HG02763 (cell line): ENCODE results near the gene SAFB2.

Experiments used
- ATAC-seq: cut with Tn5 transposase; IDR thresholded peaks from one replicate; pipeline ENCODE4 v1.9.1; 2021; ENCODE audit warnings: mild to moderate bottlenecking, moderate library complexity; ENCODE audit not compliant: unreplicated experiment

The SAFB2 gene

GRCh38 chr19:5585461-5586299 is 36.9 kb downstream of the SAFB2 start:
- ATAC-seq: no peak

- no peak for ATAC-seq
These were observed 42.4 kb downstream of the SAFB2 start for GRCh38 chr19:5580161-5580571.

DNA sequence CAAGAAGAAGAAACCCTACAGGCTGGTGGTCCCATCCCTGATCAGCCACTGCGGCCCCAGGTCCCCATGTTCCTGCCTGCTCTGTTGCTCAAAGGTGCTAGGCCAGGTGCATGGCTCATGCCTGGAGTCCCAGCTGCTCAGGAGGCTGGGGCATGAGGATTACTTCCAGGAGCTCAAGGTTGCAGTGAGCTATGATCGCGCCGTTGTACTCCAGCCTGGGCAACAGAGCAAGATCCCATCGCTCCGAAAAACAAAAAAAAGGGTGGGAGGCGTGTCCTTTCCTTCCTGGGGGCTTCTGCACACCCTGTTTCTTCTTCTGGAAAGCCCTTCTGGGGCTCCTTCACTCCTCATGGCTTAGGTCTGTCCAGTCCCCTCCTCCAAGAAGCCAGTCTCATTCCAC is 42.9 kb downstream of the SAFB2 start:
- ATAC-seq: no peak

- no peak for ATAC-seq
These were observed 43.3 kb downstream of the SAFB2 start for GRCh38 chr19:5579286-5579685.

- ATAC-seq: no peak
These were observed 44.3 kb downstream of the SAFB2 start for GRCh38 chr19:5578097-5578846.

DNA sequence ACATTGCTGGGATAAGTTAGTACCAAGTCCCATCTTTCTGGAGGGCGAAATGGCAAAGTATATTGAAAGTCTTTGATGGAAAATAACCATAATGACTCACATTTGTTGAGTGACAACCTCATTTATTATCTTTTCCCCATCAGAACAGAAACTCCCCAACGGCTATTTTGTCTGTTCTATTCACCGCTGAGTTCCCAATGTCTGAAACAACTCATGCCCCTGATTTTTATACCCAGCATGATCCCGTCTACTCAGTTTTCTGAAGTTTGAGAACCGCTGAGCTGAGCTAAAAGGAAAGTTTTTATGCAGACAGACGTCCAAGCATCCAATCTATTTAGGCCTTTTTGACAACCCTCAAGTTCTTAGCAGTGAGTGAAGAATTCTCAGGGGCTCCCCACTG is 47.0 kb downstream of the SAFB2 start:
- ATAC-seq: no peak

DNA sequence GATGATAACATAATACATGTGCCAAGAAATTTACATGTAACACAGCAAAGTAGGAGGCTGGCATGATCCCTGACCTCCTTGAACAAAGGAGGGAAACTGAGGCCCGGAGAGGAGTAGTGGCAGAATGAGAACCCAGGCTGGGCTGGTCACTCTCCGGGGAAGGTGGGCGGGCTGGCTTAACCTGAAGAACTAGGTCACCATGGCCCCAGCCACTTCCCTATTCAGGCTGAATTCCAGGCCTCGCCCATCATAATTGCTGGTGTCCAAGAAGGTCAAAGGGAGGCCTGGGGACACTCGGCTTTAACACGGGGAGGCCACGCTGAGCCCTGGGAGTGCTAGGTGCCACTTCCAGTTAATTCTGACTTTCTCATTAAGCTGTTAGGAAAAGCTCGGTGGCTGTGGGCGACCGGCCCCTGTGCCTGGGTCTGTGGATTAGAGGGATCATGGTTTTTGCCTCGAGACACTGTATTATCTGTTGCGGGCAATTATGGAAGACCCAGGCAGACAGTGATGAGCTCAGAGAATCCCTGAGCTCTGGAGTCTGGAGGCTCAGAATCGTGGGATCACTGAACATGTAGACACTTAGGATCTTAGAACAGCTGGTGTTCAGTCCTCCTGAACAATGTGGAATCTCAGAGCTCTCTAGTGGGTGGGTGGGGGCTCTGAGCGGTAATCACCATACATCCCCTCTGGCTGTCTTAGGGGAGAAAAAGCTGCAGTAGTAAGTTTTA is 49.9 kb downstream of the SAFB2 start:
- no peak for ATAC-seq

- ATAC-seq: no peak
These were observed 50.8 kb downstream of the SAFB2 start for GRCh38 chr19:5571777-5572176.

DNA sequence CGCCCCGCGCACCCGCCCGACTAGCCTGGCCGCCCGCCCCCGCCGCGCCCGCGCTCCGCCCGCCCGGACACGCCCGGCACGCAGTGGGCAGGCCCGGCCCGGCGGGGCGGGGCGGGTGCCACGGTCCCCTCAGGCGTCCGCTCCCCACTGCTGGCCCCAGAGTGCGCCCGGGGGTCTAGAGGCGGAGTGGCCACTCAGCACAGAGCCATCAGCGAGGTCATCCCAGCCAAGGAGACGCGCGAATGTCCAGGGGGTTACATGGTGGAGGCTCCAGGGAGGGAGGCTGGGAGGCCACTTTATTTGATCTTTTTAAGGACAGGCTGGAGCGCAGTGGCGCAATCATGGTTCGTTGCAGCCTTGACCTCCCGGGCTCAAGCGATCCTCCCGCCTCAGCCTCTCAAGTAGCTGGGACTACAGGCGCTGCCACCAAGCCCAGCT is 54.6 kb downstream of the SAFB2 start:
- no peak for ATAC-seq

DNA sequence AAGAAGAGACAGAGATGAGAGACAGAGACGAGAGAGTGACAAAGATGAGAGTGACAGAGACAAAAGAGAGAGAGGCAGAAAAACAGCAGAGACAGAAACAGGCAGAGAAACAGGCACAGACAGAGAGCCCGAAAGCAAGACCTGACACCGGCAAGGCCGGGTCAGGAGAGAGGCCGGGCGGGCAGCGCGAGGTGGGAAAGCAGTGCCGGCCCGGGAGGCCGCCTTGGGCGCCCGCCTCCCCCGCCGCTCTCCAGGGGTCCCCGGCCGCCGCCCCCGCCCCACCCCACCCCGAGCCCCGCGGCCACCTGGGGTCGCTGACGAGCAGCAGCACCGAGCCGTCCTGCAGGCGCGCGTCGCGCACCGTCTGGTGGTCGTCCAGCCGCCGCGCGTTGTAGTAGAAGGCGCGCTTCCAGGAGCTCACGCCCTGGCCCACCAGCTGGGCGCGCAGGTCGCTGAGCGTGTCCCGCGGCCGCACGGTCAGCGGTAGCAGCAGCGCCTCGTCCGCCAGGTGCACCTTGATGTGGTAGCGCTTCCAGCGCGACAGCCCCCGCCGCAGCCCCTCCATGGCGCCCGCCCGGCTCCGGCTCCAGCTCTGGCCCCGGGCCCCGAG is 55.1 kb downstream of the SAFB2 start, which contains the start of gene TINCR:
TINCR (minus strand) TSS at position 594 of the 610 bp plus-strand sequence.
- no peak for ATAC-seq

GRCh38 chr19:5564930-5565329 is 57.6 kb downstream of the SAFB2 start:
- ATAC-seq: no peak

- ATAC-seq: no peak
These were observed 58.5 kb downstream of the SAFB2 start for GRCh38 chr19:5563935-5564612.

DNA sequence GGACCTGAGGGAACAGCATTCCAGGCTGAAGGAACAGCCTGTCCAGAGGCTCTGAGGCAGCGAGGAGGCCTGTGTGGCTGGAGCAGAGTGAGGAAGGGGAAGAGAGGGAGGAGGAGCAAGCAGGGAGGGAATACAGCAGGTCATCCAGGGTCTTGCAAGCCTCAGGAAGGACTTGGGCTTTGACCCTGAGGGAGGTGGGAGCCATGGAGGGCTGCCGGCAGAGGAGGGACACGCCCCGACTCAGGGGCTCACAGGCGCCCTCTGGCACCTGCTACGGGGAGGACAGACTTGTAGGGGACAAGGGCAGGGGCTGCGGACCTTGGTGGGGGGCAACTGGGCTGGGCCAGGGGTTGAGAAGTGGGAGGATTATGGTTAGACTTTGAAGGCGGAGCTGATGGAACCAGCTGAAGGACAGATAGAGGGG is 59.6 kb downstream of the SAFB2 start:
- no peak for ATAC-seq

DNA sequence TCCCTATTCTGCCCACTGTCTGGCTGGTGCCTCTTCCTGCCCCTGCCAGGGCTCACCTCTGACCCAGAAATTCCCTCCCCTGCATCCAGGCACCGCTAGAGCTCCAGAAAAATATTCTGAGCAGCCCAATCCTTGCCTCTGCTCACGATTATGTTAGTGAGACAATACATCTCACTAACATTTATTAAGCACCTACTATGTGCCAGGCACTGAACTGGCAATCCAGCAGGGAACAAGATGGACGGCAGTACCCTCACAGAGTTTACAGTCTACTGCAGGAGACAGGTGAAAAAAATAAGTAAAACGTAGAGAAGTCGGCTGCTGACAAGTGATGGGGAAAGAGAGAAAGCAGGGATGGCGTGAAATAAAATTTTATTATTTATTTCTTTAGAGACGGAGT is 60.3 kb downstream of the SAFB2 start:
- no peak for ATAC-seq

DNA sequence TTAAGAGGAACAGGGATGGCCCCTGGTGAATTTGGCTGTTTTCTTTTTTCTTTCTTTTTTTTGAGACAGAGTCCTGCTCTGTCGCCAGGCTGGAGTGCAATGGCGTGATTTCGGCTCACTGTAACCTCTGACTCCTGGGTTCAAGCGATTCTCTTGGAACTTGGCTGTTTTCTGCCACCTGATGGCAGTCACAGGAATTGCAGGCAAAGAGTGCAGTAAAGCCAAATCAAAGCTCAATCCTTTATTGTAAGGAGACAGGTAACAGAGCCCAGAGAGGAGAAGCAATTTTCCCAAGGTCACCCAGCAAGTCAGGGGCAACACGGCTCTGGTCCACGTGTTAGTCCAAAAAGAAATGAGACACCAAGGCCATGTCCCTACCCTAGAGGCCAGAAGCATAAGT is 61.0 kb downstream of the SAFB2 start:
- no peak for ATAC-seq

- ATAC-seq: no peak
These were observed 62.4 kb downstream of the SAFB2 start for GRCh38 chr19:5560156-5560555.

DNA sequence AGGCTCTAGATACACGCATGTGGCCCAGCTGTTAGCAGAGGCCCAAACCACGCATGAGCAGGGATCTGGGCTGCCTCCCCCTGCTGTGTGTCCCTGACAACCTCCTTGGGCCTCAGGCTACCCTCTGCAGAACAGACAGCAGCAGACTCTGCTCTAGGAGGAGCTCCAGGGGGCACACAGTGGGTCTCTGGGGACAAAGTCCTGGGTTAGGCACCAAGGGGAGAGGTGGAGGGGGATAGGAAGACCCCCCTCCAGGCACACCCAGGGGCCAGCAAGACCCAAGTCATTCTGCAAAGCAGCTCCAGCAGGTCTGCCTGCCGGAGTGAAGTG is 62.8 kb downstream of the SAFB2 start:
- ATAC-seq: no peak

DNA sequence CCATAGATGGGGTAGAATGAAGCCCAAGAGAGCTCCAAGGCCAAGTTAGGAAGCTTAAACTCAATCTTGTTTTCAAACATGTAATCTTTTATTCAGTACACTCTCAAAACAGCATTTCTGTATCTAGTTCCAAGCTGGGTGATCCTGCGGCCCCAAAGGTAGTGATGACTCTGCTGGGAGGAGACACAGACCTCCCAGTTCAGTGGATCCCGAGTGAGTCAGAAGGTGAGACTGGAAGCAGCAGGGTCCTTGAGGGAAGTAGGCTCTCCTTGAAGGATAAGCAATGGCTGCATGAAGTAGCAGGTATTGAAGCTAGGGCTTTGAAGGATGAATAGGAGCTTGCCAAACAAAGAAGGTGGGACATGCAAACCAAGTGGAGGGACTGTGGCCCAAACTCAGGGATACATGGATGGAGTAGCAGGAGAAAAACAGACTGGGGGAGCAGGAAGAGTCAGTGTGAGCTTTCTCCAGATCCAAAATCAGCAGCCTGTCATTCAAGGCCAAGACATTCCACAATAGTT is 64.4 kb downstream of the SAFB2 start:
- no peak for ATAC-seq

DNA sequence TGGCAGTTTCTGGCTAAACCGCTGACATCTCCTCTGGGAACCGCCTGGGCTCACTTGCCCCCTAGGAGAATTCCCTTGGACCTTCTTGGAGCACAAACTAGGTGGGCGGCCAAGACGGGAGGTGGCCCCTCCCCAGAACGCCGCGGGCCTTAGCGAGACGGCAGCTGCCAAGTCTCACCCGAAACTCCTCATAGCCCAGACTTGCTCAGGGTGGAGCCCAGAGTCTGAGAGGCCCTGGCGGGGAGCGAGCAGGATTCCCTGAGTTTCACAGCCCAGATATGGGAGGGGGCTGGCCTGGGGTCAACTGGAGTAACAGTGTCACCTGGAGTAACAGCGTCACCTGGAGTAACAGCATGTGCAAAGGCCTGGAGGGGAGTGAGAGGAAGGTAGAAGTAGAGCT is 64.9 kb downstream of the SAFB2 start:
- no peak for ATAC-seq

DNA sequence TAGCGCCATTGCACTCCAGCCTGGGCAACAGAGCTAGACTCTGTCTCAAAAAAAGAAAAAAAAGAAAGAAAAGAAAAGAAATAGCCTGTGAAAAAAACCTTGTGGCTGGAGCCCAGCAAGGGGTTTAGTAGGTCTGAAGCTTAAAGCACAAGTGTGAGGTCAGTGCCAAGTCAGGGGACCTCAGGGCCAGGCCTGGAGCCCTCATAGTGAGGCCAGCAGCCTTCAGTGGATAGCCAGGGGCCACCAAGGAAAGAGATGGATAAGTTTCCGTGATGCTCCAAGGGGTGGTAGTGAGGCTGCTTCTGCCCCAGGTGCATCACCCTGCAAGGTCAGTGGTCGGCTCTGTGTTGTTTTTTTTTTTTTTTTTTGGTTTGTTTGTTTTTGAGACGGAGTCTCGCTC is 67.7 kb downstream of the SAFB2 start:
- no peak for ATAC-seq
